H9 (cell line): ENCODE measurements around the gene C17orf78. TPM values are rescaled to one million over a fixed set of nuclear protein-coding genes. Genes with fewer than 3 reads are reported as not detected.

Source experiments
- DNase-seq: peaks from one replicate; pipeline ENCODE4 v3.0.0-alpha.2; 2017
- H2AFZ ChIP-seq: one replicate; pipeline ENCODE4 v1.6.1; 2013; ENCODE audit warnings: mild to moderate bottlenecking, low read length, control low read depth, moderate library complexity
- H2AK5ac ChIP-seq: 2 replicates; pipeline ENCODE4 v1.6.1; 2013; ENCODE audit warnings: low read length, control low read depth, mixed read lengths; ENCODE audit not compliant: insufficient read length
- H2BK120ac ChIP-seq: one replicate; pipeline ENCODE4 v1.6.1; 2013; ENCODE audit warnings: low read depth, mild to moderate bottlenecking, low read length, control low read depth, inconsistent platforms; ENCODE audit not compliant: poor library complexity, severe bottlenecking
- H2BK12ac ChIP-seq: 2 replicates; pipeline ENCODE4 v1.6.1; 2013; ENCODE audit warnings: low read length, control low read depth, mixed read lengths, low read depth; ENCODE audit not compliant: insufficient read length
- H2BK15ac ChIP-seq: 2 replicates; pipeline ENCODE4 v1.6.1; 2013; ENCODE audit warnings: low read depth, low read length, control low read depth
- H2BK20ac ChIP-seq: one replicate; pipeline ENCODE4 v1.6.1; 2013; ENCODE audit warnings: low read depth, mild to moderate bottlenecking, low read length, control low read depth, inconsistent platforms; ENCODE audit not compliant: poor library complexity, severe bottlenecking
- H2BK5ac ChIP-seq: 2 replicates; pipeline ENCODE4 v1.6.1; 2013; ENCODE audit warnings: low read length, control low read depth, mixed read lengths; ENCODE audit not compliant: insufficient read length
- H3K14ac ChIP-seq: 2 replicates; pipeline ENCODE4 v1.6.1; 2013; ENCODE audit warnings: low read length, control low read depth; ENCODE audit not compliant: insufficient read depth
- H3K18ac ChIP-seq: 2 replicates; pipeline ENCODE4 v1.6.1; 2013; ENCODE audit warnings: low read depth, mild to moderate bottlenecking, mixed read lengths, low read length, control low read depth; ENCODE audit not compliant: insufficient read length
- H3K23ac ChIP-seq: 2 replicates; pipeline ENCODE4 v1.6.1; 2013; ENCODE audit warnings: low read length, control low read depth, mixed read lengths, low read depth; ENCODE audit not compliant: insufficient read length
- H3K23me2 ChIP-seq: 2 replicates; pipeline ENCODE4 v1.6.1; 2013; ENCODE audit warnings: low read depth, mild to moderate bottlenecking, mixed read lengths, low read length, control low read depth; ENCODE audit not compliant: insufficient read length, poor library complexity, severe bottlenecking
- H3K27ac ChIP-seq: 2 replicates; pipeline ENCODE4 v1.5.1; 2013; ENCODE audit warnings: low read length, control low read depth, mixed read lengths, low read depth; ENCODE audit not compliant: insufficient read length
- H3K27me3 ChIP-seq: 2 replicates; pipeline ENCODE4 v1.6.1; 2013; ENCODE audit warnings: low read length, control low read depth, inconsistent platforms; ENCODE audit not compliant: insufficient read depth
- H3K4ac ChIP-seq: 2 replicates; pipeline ENCODE4 v1.6.1; 2013; ENCODE audit warnings: low read depth, mild to moderate bottlenecking, control low read depth, inconsistent platforms, low read length, moderate library complexity
- H3K4me1 ChIP-seq: 2 replicates; pipeline ENCODE4 v1.6.1; 2013; ENCODE audit warnings: low read length, control low read depth, inconsistent platforms; ENCODE audit not compliant: insufficient read depth
- H3K4me2 ChIP-seq: 2 replicates; pipeline ENCODE4 v1.6.1; 2013; ENCODE audit warnings: low read length, control low read depth, mixed read lengths; ENCODE audit not compliant: insufficient read length, insufficient read depth
- H3K56ac ChIP-seq: 2 replicates; pipeline ENCODE4 v1.6.1; 2013; ENCODE audit warnings: low read depth, mild to moderate bottlenecking, mixed read lengths, low read length, control low read depth; ENCODE audit not compliant: insufficient read length
- H3K79me1 ChIP-seq: 2 replicates; pipeline ENCODE4 v1.6.1; 2013; ENCODE audit warnings: low read depth, mild to moderate bottlenecking, moderate library complexity, low read length, control low read depth, inconsistent platforms; ENCODE audit not compliant: insufficient read depth, poor library complexity, severe bottlenecking
- H3K79me2 ChIP-seq: 2 replicates; pipeline ENCODE4 v1.6.1; 2013; ENCODE audit warnings: low read length, control low read depth, inconsistent platforms; ENCODE audit not compliant: insufficient read depth
- H3K9ac ChIP-seq: 2 replicates; pipeline ENCODE4 v1.6.1; 2013; ENCODE audit warnings: low read length, control low read depth, mixed read lengths; ENCODE audit not compliant: insufficient read length; ENCODE audit errors: extremely low read depth
- H3K9me3 ChIP-seq: one replicate; pipeline ENCODE4 v1.6.1; 2013; ENCODE audit warnings: low read depth, low read length, inconsistent platforms; ENCODE audit not compliant: control insufficient read depth
- H3T11ph ChIP-seq: one replicate; pipeline ENCODE4 v1.6.1; 2013; ENCODE audit warnings: mild to moderate bottlenecking, low read length, control low read depth, inconsistent platforms
- H4K20me1 ChIP-seq: one replicate; pipeline ENCODE4 v1.6.1; 2013; ENCODE audit not compliant: control insufficient read depth, insufficient read length, insufficient read depth
- H4K5ac ChIP-seq: 2 replicates; pipeline ENCODE4 v1.6.1; 2013; ENCODE audit warnings: low read depth, mild to moderate bottlenecking, mixed read lengths, low read length, control low read depth; ENCODE audit not compliant: insufficient read length
- H4K8ac ChIP-seq: replicated peaks from 2 replicates; pipeline ENCODE4 v1.6.1; 2013; ENCODE audit warnings: low read length, control low read depth, mixed read lengths, low read depth; ENCODE audit not compliant: insufficient read length
- H4K91ac ChIP-seq: 2 replicates; pipeline ENCODE4 v1.6.1; 2013; ENCODE audit warnings: low read depth, mild to moderate bottlenecking, moderate library complexity, mixed read lengths, low read length, control low read depth; ENCODE audit not compliant: insufficient read length
- H3K27ac Mint-ChIP-seq, 3 experiments: 2 replicates in 2 of 3; 3 replicates in 1 of 3; pipeline ENCODE4 v1.8.0; 2020 to 2021; ENCODE audit warnings: mixed read lengths in 3 of 3, mild to moderate bottlenecking in 1 of 3, moderate library complexity in 1 of 3
- H3K27me3 Mint-ChIP-seq: 2 replicates; pipeline ENCODE4 v1.8.0; 2021; ENCODE audit warnings: low read depth, mild to moderate bottlenecking, moderate library complexity, mixed read lengths
- H3K36me3 Mint-ChIP-seq, 3 experiments: 2 replicates in 2 of 3; 3 replicates in 1 of 3; pipeline ENCODE4 v1.8.0; 2020 to 2021; ENCODE audit warnings: low read depth in 3 of 3, mixed read lengths in 3 of 3; ENCODE audit not compliant: insufficient read depth in 1 of 3
- H3K4me1 Mint-ChIP-seq, 2 experiments: 2 replicates each; pipeline ENCODE4 v1.8.0; 2020; ENCODE audit warnings: mixed read lengths in 2 of 2
- H3K4me3 Mint-ChIP-seq, 2 experiments: 2 replicates in 1 of 2; 3 replicates in 1 of 2; pipeline ENCODE4 v1.8.0; 2020 to 2021; ENCODE audit warnings: mild to moderate bottlenecking in 2 of 2, mixed read lengths in 2 of 2, moderate library complexity in 1 of 2
- H3K9me3 Mint-ChIP-seq, 2 experiments: 2 replicates in 1 of 2; 3 replicates in 1 of 2; pipeline ENCODE4 v1.8.0; 2020; ENCODE audit warnings: mild to moderate bottlenecking in 2 of 2, mixed read lengths in 2 of 2, moderate library complexity in 1 of 2
- CTCF ChIP-seq: fragments of 200-600 bp; sonication (generic); conservative IDR thresholded peaks from 3 replicates; pipeline ENCODE4 v1.8.0; 2021; ENCODE audit warnings: antibody characterized with exemption, mild to moderate bottlenecking
- WGBS: extraction: QIAGEN DNeasy Blood & Tissue Kit; methylation state at CpG from one replicate; pipeline ENCODE4 v1.1.7; 2013; ENCODE audit warnings: missing lambda C conversion rate, low lambda C conversion rate, mixed read lengths; ENCODE audit not compliant: insufficient read length; ENCODE audit errors: extremely low coverage; 5-methylcytosine and 5-hydroxymethylcytosine counted together
- total RNA-seq: library from RNA; stranded (reverse); gene quantifications from 2 replicates; pipeline ENCODE4 v1.2.1, GENCODE V29; 2021

The C17orf78 gene
- total RNA-seq, 1 experiment from 2014 or later, result not detected

DNA sequence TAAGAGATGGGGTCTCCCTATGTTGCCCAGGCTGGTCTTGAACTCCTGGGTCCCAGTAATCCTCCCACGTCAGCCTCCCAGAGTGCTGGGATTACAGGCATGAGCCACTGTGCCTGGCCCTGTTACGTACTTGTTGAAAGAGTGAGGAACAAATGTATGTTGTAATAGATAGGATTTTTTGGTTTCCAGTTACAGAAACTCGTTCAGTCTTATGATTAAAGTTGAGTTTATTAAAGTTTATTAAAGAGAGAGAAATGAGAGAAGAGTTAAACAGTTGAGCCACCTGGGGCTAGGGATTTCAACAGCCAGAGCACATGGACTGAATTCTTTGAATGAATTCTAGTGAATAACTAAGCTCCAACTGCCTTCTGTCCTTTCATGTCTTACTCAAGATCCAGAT is 34.6 kb downstream of the C17orf78 start:
- H3K4me3 Mint-ChIP-seq, result no peak overlapping the region
- H3K36me3 Mint-ChIP-seq, result peaks cover 25 to 60% (median 52%) of the 10 kb centered on the region in 3 experiments; a peak in 6 of 7 replicates
- no peak overlapping the region for H3K14ac ChIP-seq
- H4K8ac ChIP-seq, result no peak overlapping the region
- no peaks in the 10 kb centered on the region for H3K4me1 ChIP-seq
- peaks cover 11 to 15% of the 10 kb centered on the region in 2 experiments for H3K4me1 Mint-ChIP-seq
- no peak overlapping the region for H2AK5ac ChIP-seq
- no peak for DNase-seq
- TF ChIP-seq CTCF, result no peak
- H3K56ac ChIP-seq, result no peak overlapping the region
- no peaks in the 10 kb centered on the region for H3K9me3 Mint-ChIP-seq
- no peak overlapping the region for H2AFZ ChIP-seq
- H3K27ac Mint-ChIP-seq, result no peak overlapping the region
- no peak overlapping the region for H4K5ac ChIP-seq
- no peaks in the 10 kb centered on the region for H3K79me1 ChIP-seq
- no peak overlapping the region for H2BK5ac ChIP-seq
- no peak overlapping the region for H4K91ac ChIP-seq
- no peak overlapping the region for H3K23ac ChIP-seq
- no peak overlapping the region for H2BK120ac ChIP-seq
- no peak overlapping the region for H2BK15ac ChIP-seq
- no peak overlapping the region for H2BK20ac ChIP-seq
- no peak overlapping the region for H3K4me2 ChIP-seq
- peaks cover 3% of the 10 kb centered on the region; the same call in 1 of the 2 replicates for H3K27me3 ChIP-seq
- no peak overlapping the region for H3K18ac ChIP-seq
- no peak overlapping the region for H3K4ac ChIP-seq
- no peak overlapping the region for H3T11ph ChIP-seq
- H3K9ac ChIP-seq, result no peak overlapping the region
- H3K9me3 ChIP-seq, result no peaks in the 10 kb centered on the region
- no peaks in the 10 kb centered on the region for H3K79me2 ChIP-seq
- H2BK12ac ChIP-seq, result no peak overlapping the region
- H3K27me3 Mint-ChIP-seq, result no peaks in the 10 kb centered on the region
- no peak overlapping the region for H3K27ac ChIP-seq
- H3K23me2 ChIP-seq, result peaks cover 12% of the 10 kb centered on the region
- no peaks in the 10 kb centered on the region for H4K20me1 ChIP-seq
- 100% methylated on average over 1 of the region's 3 CpGs for WGBS
